CD4-positive, alpha-beta T cell treated with Interleukin-17A for 4 hours (primary cell): Measurements from ENCODE around the gene ASCC2.
"Not testable (repeated sequence)": the region's sequence is repeated elsewhere in the genome, so short reads cannot be mapped to it uniquely, and the experiment has no call there.

ENCODE experiments used
- DNase-seq: peaks from one replicate; pipeline ENCODE4 v3.0.0-alpha.2; 2020; ENCODE audit warnings: mixed read lengths

The ASCC2 gene

GRCh38 chr22:29782061-29782845 is 55.8 kb downstream of the ASCC2 start:
- DNase-seq: no peak

GRCh38 chr22:29780748-29781676 is 57.1 kb downstream of the ASCC2 start:
- DNase-seq: no peak

- DNase-seq: no peak
These were observed 57.9 kb downstream of the ASCC2 start for GRCh38 chr22:29780220-29780619.

GRCh38 chr22:29773233-29773632 is 64.8 kb downstream of the ASCC2 start:
- DNase-seq: no peak

- DNase-seq: no peak
These were observed 65.9 kb downstream of the ASCC2 start for GRCh38 chr22:29772170-29772641.

- no peak for DNase-seq
These were observed 68.3 kb downstream of the ASCC2 start for GRCh38 chr22:29769723-29770321.

- DNase-seq: no peak
These were observed 69.9 kb downstream of the ASCC2 start for GRCh38 chr22:29768052-29768693.

GRCh38 chr22:29767171-29768051 is 70.7 kb downstream of the ASCC2 start, which contains the start of gene UQCR10:
Gene UQCR10, plus strand, starts transcription at chr22:29767369. Its CDS starts 30 bp downstream, at chr22:29767399.
- peak; percentile 95 for DNase-seq

- peak; percentile 93 for DNase-seq
These were observed 71.4 kb downstream of the ASCC2 start, which contains the start of gene ZMAT5 for GRCh38 chr22:29766632-29767170. Gene ZMAT5, minus strand, starts transcription at chr22:29767007. Its CDS starts 18,463 bp downstream, at chr22:29748544.

- DNase-seq: peak; percentile 5
These were observed 72.0 kb downstream of the ASCC2 start for GRCh38 chr22:29765905-29766631.

- DNase-seq: no peak
These were observed 75.8 kb downstream of the ASCC2 start for GRCh38 chr22:29762263-29762662.

- DNase-seq: no peak
These were observed 79.1 kb downstream of the ASCC2 start for GRCh38 chr22:29758959-29759358.

- DNase-seq: no peak
These were observed 79.9 kb downstream of the ASCC2 start for GRCh38 chr22:29758068-29758622.

- DNase-seq: no peak
These were observed 81.0 kb downstream of the ASCC2 start for GRCh38 chr22:29757096-29757495.

- no peak for DNase-seq
These were observed 81.7 kb downstream of the ASCC2 start for GRCh38 chr22:29756341-29756740.

- DNase-seq: no peak
These were observed 82.2 kb downstream of the ASCC2 start for GRCh38 chr22:29755889-29756288.

GRCh38 chr22:29754658-29755395 is 83.2 kb downstream of the ASCC2 start:
- DNase-seq: not testable (repeated sequence)

GRCh38 chr22:29753808-29754657 is 84.0 kb downstream of the ASCC2 start:
- no peak for DNase-seq
